Suppressor macrophage (primary cell): Measurements from ENCODE around the gene B4GALT1.
A peak's percentile ranks its signal among the peaks of the same experiment; 100 is the strongest.

Experiments used
- DNase-seq, 4 experiments: peaks; one replicate each; pipeline ENCODE4 v3.0.0-alpha.2; 2020 to 2022

The B4GALT1 gene

DNA sequence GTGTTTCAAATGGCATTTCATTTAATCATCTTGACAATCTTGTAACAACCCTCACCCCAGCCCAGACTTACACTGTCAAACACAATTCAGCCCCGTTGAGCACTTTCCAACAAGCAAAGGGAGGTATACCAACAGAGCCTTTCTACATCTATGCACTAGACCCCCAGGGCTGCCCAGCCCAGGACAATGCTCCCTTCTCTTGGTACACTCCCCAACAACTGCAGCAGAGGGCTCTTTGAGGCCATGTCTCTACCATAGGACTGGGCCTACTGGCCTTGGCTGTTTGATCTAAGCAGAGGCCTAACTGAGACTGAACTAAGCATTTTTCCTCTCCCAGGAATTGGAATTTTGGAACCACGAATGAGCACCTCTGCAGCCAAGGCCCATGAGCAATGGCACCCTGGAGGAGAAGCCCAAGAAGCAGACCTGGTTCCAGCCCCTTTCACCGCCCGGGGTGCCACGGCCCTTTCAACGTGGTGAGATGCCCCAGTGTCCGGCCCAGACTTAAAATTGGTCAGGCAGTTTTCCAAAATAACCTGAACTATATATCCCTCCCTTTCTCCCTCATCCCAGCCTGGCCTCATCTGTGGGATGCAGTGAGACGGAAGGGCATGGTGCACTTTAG is 43.6 kb downstream of the B4GALT1 start:
- no peak for DNase-seq

DNA sequence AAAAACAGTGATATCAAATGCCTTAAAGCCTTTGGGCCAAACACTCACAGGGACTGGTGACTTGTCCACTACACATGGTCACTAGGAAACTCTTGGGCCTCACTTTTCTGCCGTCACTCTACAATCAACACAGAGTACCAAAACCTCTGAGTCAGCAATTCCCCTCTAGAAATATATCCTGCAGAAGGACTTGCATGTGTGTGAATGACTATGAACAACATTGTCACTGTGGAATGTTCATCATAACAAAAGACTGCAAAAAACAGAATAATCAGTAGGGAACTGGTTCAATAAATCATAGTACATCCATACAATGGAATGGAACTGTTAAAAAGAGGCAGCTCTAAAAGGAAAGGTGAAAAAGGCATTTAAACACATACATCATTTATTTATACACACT is 46.5 kb downstream of the B4GALT1 start:
- DNase-seq, result no peak

DNA sequence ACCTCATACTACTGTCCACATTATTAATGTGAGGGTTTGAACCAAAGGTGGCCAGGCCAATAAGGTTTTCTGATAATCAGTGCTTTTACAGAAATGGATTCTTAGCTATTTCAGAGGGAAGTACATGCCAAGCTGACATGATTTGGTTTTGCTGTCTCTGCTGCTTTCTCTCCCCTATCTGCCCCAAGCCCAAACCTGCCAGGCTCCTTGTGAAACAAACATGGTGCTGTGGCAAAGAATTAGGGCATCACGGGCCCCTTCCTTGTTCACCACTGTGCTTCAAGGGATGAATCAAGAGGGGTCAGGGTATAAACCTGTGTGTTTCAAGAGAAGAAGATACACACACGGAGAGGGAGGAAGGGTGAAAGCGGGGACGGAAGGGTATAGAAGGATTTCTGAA is 49.3 kb downstream of the B4GALT1 start:
- DNase-seq, result peak; percentile 42 to 80 (median 66)

DNA sequence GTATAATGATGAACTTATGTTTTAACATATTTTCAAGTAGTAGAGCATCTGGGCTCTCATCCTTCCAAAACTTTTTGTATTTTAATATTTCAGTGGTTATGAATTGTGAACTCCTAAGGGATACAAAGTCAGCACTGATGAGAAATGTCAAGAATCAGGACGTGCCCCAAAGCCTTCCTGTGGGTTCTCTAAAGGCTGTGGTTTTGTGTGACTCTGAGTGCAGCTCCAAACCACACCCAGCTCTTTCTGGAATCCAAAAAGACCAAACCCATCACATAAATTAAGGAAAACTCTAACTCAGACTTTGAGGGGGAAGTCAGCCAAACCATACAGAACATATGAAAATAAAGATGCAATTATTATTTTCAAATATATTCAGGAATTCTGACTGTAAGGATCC is 49.8 kb downstream of the B4GALT1 start:
- DNase-seq, result peak in 3 of 4 experiments; percentile 45 to 55 (median 50)

DNA sequence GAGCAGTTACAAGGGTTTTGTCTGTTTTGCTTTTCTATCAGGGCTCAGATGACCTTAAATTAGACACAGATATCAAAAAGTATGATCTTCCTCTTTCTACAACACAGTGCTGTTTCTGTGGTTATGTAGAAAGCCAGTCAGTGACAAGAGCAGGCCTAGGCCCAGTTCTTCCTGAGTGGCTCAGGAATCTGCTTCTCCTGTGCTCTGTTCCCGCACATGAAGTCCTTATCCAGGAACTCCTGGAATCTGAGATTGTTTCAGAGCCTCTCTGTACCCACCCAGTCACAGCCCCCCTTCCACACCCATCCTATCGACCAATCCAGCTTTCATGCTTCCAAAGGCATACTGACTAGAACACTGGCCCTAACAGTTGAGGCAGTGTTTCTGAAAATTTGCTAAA is 50.3 kb downstream of the B4GALT1 start:
- DNase-seq, result peak in 3 of 4 experiments; percentile 64 to 67 (median 67)

DNA sequence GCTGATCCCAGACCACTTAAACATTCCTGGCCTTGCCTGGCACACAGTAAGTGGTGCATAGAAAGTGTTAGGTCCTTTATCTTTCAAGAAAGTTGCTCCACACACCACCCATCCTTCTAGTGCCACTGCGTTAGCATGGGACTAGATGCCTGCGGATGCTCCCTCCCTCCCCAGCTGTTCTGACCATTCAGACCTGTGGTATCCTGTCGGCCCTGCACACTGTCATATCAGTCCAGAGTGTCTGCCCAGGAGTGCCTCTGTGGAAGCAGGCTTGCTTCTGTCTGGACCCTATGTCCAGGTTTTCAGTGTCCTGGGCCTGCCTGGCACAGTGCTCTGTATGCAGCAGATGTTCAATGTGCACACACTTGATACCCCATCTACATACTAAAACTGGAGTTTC is 52.4 kb downstream of the B4GALT1 start:
- DNase-seq, result no peak

DNA sequence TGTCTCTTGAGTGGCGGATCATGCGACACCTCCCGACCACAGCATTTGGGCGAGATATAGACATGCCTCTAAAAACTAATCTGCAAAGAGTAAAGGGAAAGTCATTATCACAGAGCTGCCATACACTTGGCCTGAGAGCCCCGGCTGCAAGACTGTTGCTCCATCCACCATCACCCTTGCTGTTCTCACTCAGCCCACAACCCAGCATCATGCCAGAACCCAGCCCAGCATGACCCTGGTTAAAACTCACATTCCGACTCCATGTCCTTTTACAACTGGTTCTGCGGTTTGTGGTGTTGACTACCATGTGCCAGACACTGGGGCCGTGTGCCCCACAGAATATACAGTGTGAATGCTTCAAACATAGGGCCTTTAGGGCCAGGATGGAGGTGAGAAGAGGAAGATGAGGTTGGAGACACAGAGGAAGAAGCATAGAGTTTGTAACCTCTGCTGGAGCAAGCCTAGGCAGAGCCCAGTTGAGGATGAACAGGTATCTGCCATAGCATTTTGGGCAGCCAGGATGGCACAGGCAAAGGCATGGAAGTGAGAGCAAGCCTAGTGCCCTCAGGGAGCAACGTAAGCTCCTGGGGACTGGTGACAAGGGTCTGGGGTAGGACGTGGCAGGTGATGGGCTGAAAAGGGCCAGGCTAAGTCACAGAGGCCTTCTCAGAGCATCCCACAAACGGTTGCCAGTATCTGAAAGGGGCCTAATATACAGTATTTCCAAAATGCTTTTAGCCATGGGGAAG is 53.2 kb downstream of the B4GALT1 start:
- DNase-seq, result no peak

DNA sequence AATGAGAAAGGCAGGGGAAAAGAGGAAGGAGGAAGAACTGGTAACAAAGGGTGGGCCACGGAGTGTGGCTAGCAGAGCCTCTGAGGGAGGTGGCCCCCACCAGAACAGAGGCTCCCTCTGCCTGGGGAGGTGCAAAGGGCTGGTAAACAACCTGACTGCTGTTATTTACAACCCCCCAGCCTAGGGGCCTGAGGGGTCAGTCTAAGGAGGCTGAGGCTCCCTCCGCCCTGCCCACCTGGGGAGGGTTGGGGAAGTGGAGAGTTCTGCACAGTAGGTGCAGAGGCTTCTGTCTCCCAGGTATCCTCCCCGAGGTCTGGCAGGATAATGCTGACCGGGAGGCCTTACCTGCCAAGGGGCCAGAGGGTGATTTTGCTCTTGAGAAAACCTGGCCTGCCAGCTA is 55.0 kb downstream of the B4GALT1 start:
- DNase-seq, result no peak

DNA sequence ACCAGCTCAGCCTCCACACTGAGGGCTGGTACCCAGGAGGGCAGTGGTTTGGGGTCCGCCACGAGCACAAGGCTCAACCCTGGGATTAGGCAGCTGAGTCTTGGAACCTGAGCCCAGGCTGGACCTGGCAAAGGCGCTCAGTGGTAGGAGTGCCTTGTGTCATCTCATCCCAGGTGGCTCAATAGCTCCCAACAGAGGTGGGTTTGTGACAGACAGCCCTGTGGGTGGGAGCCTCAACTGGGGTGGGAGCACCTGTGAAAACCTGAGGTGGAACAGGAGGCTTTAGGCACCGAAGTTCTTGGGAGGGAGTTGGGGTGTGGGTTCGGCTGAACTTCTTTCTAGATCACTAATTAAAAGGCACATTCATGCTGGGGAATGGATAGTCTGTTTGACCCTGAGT is 55.5 kb downstream of the B4GALT1 start:
- DNase-seq, result no peak

DNA sequence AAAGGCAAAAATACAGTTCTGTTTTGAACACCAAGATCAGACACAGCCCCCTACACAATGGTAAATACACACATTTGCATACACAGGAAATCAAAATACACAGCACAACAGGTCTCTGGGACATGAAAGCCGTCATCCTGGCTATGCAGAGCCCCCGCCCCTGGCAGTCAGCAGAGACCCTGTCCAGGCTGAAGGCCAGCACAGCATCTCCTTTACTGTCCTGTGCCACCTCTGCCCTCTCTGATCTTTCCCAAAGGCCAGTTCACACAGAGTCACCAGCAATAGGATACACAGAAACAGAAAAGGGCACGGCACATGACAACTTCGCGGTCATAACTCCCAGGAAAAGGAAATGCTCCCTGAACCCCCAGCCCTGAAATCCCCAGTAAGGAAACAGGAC is 56.5 kb downstream of the B4GALT1 start:
- no peak for DNase-seq

DNA sequence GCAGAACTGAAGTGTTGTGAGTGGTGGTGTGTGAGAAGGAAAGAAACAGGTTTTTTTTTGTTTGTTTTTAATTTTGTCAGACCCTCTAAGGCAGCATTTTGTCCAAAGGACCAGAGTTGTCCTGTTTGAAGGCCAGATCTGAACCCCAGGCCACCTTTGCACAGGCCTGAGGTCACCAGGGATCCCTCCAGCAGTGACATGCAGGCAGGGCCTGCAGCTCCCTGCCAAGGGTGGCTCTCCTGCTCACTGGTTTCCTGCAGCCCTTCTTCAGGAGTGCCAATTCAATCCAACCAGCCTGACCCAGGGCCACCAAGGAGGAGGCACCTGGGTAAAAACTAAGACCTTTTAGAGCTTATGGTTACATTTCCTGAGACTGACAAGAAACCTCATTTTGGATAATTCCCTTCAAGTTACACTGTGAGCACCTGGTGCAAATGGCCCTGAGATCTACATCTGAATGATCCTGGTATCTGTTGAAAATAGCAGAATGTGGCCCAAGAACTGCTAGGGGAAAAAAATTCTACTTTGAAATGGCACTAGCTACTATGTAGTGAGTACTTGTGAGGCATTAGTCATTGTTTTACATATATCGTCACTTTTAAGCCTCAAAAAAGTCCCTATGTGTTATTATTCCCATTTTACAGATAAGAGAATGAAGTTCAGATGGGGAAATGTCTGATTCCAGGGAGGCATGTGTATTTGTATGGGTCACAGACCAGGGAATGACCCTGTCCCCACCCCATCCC is 57.1 kb downstream of the B4GALT1 start:
- DNase-seq, result no peak

DNA sequence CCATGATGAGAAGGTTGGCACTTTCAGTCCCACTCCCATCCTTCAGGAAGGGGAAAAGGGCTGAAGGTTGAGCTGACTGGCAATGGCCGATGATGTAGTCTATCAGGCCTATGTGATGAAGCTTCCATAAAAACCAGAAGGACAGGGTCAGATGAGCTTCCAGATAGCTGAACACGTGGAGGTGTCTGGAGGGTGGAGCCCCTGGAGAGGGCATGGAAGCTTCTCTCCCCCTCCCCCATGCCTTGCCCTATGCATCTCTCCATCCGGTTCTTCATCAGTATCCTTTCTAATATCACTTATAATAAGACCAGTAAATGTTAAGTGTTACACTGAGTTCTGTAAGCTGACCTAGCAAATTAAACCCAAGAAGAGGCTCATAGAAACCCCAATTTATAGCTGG is 58.0 kb downstream of the B4GALT1 start:
- no peak for DNase-seq

DNA sequence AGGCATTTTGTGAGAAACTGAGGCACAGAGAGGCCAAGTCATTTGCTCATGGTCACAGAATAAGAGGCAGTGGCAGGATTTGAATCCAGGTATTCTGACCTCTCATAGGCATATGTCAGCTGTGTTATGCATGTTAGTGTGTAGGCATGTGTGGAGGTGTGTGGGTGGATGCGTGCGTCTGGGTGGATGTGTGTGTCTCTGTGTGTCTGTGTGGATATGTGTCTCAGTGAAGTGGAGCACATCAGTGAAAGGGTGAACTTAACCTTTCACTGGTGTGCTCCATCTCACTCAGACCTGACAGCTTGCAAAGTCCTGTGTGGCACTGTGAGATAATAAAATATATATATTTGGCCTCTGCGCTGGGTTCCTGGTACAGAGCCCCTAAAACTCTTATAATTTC is 58.7 kb downstream of the B4GALT1 start:
- DNase-seq, result no peak

DNA sequence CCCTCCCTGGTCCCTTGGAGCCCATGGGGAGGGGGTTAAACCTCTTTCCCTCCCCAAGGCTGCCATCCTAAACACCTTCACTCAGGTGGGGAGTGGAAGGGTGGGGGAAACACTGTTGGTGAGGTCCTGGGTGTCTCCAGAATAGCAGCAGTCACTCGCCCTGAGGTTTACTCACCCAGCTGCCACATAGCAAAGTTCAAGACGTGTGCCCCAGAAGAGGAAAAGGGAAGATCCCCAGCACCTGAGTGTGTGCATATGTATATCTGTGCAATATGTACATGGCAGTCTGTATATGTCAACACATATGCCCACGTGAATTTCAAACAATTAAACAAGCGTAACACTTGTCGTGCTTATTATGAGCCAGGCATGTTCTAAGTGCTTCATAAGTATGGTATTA is 59.4 kb downstream of the B4GALT1 start:
- DNase-seq, result no peak

DNA sequence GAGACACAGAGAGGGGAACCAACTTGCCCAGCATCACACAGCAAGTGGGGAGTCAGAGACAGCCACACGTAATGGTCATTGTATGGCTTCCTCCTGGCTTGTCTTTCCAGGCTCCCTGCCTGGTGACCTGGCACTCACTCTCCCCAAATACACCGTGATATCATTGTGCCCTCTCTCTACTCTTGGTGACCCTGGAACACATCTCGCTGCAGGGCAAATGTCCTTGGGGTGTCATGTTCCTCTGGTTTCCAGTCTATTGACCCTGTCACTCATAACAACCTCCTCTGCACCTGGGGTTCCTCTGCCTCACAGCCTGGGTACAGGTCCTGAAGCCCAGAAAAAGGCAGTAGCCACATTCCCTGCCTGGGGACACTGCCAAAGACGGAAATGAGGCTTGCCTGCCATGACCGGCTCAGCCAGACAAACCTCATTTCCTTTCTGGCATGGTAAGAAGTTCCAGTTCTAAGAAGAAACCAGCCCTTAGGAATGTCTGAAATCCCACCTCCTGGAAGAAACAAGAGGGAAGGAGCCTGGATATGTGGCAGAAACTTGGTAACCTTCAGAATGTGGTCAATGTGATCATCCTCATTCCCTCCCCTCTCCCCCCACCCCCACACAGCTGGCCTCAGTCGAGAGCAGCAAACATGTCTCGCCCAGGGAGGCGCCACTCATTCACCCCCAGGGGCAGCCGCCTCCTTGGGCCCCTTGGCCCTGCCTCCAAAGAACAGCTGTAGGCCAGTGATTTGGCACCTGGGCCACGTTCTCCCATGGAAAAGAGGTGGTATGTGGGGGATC is 60.1 kb downstream of the B4GALT1 start:
- no peak for DNase-seq

DNA sequence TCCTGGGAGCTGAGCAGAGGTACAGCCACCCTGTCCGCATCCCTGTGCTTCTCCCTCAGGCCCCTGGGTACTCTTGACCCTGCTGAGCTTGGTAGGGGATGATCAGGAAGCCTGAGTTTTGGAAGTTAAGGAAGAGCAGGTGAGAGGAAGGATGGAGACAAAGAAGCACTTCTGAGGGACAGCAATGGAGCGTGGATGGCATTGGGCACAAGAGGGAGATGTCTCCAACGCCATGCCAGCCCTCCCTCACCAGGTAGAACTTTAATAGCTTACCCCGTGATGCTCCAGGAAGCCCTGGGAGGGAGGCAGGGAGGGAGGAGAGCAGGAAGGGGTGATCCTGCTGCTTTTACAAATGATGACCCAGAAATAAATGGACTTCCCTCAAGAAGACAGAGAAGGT is 60.8 kb downstream of the B4GALT1 start:
- no peak for DNase-seq

DNA sequence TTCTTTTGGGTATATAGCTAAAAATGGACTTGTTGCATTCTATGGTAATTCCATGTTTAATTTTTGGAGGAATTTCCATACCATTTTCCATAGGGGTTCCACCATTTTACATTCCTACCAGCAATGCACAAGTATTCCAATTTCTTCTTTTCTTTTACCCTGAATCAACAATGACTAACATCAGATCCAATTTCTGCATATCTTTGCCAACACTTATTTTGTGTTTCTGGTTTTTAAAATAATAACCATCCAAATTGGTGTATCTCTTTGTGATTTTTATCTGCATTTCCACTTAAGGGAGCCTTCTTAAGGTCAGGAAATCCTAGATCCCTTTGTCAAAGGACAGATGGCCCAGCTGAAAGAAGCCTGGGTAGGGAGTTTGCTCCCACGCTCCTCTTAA is 61.2 kb downstream of the B4GALT1 start:
- no peak for DNase-seq

DNA sequence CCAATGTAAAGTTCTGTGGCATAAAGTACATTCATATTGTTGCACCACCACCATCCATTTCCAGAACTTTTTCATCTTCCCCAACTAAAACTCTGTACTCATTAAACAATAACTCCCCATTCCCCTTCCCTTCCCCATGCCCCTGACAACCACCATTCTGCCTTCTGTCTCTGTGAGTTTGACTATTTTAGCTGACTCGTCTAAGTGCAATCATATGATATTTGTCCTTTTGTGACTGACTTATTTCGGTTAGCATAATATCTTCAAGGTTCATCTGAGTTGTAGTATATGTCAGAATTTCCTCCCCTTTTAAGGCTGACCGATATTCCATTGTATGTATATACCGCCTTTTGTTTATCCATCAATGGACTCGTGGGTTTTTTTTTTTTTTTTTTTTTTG is 61.6 kb downstream of the B4GALT1 start:
- DNase-seq, result no peak

DNA sequence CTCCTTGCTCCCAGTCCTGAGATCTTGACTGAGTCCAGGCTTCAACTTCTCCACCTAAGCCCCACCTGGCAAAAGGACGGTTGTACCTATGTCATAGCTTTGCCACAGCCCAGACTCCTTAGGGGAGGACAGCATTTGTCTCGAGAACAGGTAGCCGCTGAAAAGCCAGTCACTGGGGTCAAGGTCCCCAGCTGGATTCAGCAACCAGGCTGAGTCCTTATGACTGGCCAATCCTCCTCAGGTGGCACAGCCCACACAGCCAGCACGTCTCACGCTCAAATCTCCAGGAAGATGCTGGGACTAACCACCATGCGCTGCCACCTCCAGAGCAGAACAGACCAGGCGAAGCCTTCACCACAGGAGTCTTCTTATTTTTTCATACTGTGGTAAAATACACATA is 62.7 kb downstream of the B4GALT1 start:
- DNase-seq, result no peak

DNA sequence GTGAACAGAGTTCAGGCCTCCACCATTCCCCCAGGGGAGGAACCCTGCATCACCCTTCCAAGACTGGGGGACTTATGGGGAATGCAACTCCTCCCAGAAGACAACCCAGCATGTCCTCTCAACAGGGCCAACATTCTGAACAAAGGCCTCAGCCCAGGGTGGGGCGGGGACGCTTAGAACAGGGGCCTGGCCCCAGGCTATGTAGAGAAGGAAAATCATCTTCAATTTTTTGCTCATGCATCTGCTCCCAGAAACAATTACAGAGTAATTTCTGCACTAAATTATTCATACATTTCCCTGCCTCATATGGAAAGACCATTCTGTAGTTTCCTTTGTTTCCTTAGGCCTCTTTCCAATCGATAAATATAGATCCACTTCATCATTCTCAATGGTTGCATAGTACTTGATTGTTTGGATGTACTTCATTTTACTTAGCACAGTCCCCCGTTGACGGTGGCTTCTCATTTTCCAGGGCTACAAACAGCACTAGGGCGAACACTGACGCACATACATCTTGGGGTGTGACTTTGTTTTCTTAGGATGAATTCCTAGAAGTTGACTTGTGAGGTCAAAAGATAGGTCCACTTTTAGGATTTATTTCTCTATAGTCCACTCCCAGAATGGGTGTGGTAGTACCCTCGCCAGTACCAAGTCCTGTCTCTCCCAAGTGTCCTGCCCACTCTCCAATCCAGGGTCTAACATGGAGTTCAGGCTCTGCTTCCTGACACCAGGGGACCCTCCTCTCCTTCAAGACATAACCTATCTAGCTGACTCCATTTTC is 63.4 kb downstream of the B4GALT1 start:
- DNase-seq, result no peak

DNA sequence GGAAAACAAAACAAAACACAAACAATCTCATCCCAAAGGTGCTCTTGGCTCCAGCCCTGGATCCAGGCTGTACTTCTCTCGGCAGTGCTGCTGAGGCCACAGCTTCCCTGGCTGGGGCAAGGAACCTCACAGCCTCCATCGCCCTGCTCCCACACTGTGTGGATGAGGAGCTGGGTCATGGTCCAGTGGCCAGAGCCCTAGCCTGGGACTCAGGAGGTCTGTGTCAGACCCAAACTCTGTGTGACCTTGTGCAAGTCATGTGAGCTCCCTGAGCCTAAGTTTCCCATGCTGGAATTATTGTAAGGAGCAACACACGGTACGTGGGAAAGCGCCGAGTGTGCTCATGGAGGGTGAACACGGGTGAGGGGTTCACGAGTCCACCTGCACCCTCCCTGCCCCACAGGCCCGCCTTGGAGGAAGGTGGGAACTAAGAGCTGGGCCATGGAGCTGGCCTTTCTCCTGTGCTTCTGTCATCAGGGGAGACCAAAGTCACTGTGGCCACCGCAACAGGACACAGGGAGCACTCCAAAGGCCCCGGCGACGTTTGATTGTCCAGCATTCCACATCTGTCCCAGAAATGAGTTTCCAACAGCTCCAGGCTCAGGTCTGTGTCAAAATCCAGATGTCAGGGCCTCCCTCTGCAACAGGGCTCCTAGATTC is 64.5 kb downstream of the B4GALT1 start:
- no peak for DNase-seq
